IPS-NIHi7 (cell line): ENCODE data around the gene CSDE1.
A peak's percentile ranks its signal among the peaks of the same experiment; 100 is the strongest.

Experiments used
- DNase-seq: peaks from one replicate; pipeline ENCODE4 v3.0.0; 2012; ENCODE audit warnings: mixed read lengths; ENCODE audit errors: extremely low spot score

Gene CSDE1

GRCh38 chr1:114702737-114703136 is 55.0 kb downstream of the CSDE1 start:
- no peak for DNase-seq

- no peak for DNase-seq
Observed at GRCh38 chr1:114701931-114702330, 55.9 kb downstream of the CSDE1 start.

- no peak for DNase-seq
Observed at GRCh38 chr1:114700036-114700600, 57.7 kb downstream of the CSDE1 start.

- no peak for DNase-seq
Observed at GRCh38 chr1:114696810-114697209, 61.0 kb downstream of the CSDE1 start.

- no peak for DNase-seq
Observed at GRCh38 chr1:114695430-114696058, 62.2 kb downstream of the CSDE1 start, which contains the start of gene AMPD1. Gene AMPD1 (minus strand): TSS chr1:114695546. CDS start chr1:114695471, 75 bp downstream.

- DNase-seq, result no peak
Observed at GRCh38 chr1:114694540-114695310, 63.1 kb downstream of the CSDE1 start.

GRCh38 chr1:114692947-114693346 is 64.8 kb downstream of the CSDE1 start:
- no peak for DNase-seq

- DNase-seq, result no peak
Observed at GRCh38 chr1:114691061-114691460, 66.7 kb downstream of the CSDE1 start.

GRCh38 chr1:114690148-114690547 is 67.6 kb downstream of the CSDE1 start:
- no peak for DNase-seq

- DNase-seq, result no peak
Observed at GRCh38 chr1:114688526-114688925, 69.3 kb downstream of the CSDE1 start.

- DNase-seq, result no peak
Observed at GRCh38 chr1:114685851-114686250, 71.9 kb downstream of the CSDE1 start.

GRCh38 chr1:114677691-114678090 is 80.1 kb downstream of the CSDE1 start:
- DNase-seq, result no peak

- no peak for DNase-seq
Observed at GRCh38 chr1:114676115-114676514, 81.7 kb downstream of the CSDE1 start.

- no peak for DNase-seq
Observed at GRCh38 chr1:114671939-114672275, 85.9 kb downstream of the CSDE1 start.

- no peak for DNase-seq
Observed at GRCh38 chr1:114671011-114671938, 86.5 kb downstream of the CSDE1 start.

GRCh38 chr1:114670083-114671010 is 87.4 kb downstream of the CSDE1 start:
- DNase-seq, result peak; percentile 97

GRCh38 chr1:114669562-114670082 is 88.2 kb downstream of the CSDE1 start, which contains the start of gene DENND2C:
Gene DENND2C (minus strand): TSS chr1:114670049. CDS start chr1:114625984, 44,065 bp downstream.
- peak; percentile 77 for DNase-seq

GRCh38 chr1:114668784-114669561 is 88.8 kb downstream of the CSDE1 start:
- DNase-seq, result no peak

GRCh38 chr1:114668373-114668772 is 89.4 kb downstream of the CSDE1 start:
- no peak for DNase-seq

GRCh38 chr1:114666954-114667353 is 90.8 kb downstream of the CSDE1 start:
- DNase-seq, result no peak
